ENCODE results near the gene CUL4B.

GRCh38 chrX:120603707-120604360, 43.1 kb upstream of the CUL4B start, which contains the start of gene MCTS1:
- no peak for TF ChIP-seq CTCF (conservative IDR thresholded peaks at IDR 0.05; ENCODE audit: low read depth, low read length)
- TF ChIP-seq EZH2 (IDR thresholded peaks at IDR 0.05; ENCODE audit: borderline replicate concordance, low read depth, low read length, poor library complexity, severe bottlenecking) = no peak
